Osteocyte (in vitro differentiated cells): Measurements from ENCODE around the gene TAX1BP3. TPM values are rescaled to one million over a fixed set of nuclear protein-coding genes. Genes with fewer than 3 reads are reported as not detected.
A peak's percentile ranks its signal among the peaks of the same experiment; 100 is the strongest.

Experiments used
- DNase-seq: peaks from one replicate; pipeline ENCODE4 v3.0.0; 2021; ENCODE audit warnings: mixed read lengths; ENCODE audit not compliant: unreplicated experiment; ENCODE audit errors: extremely low spot score
- H3K27ac Mint-ChIP-seq: one replicate; pipeline ENCODE4 v1.8.0; 2021; ENCODE audit warnings: mild to moderate bottlenecking, mixed read lengths; ENCODE audit not compliant: unreplicated experiment
- H3K27me3 Mint-ChIP-seq: one replicate; pipeline ENCODE4 v1.8.0; 2021; ENCODE audit warnings: mixed read lengths; ENCODE audit not compliant: unreplicated experiment
- H3K36me3 Mint-ChIP-seq: one replicate; pipeline ENCODE4 v1.8.0; 2021; ENCODE audit warnings: mixed read lengths; ENCODE audit not compliant: unreplicated experiment
- H3K4me1 Mint-ChIP-seq: one replicate; pipeline ENCODE4 v1.8.0; 2021; ENCODE audit warnings: mixed read lengths; ENCODE audit not compliant: unreplicated experiment
- H3K4me3 Mint-ChIP-seq: one replicate; pipeline ENCODE4 v1.8.0; 2021; ENCODE audit warnings: mild to moderate bottlenecking, moderate library complexity, mixed read lengths; ENCODE audit not compliant: unreplicated experiment
- H3K9me3 Mint-ChIP-seq: one replicate; pipeline ENCODE4 v1.8.0; 2021; ENCODE audit warnings: mixed read lengths; ENCODE audit not compliant: unreplicated experiment
- total RNA-seq: library from RNA; stranded (reverse); gene quantifications from 2 replicates; pipeline ENCODE4 v1.2.1, GENCODE V29; 2021
- TF ChIP-seq, protein P1 (sequence below): fragments of 200-600 bp; sonication (generic); IDR thresholded peaks from 2 replicates; pipeline ENCODE4 v1.5.0; 2021; ENCODE audit warnings: antibody characterized with exemption, mild to moderate bottlenecking, moderate library complexity

The TAX1BP3 gene
- total RNA-seq, 1 donor from 2014 or later = 149 TPM

GRCh38 chr17:3643889-3644349 lies 24.5 kb downstream of the TAX1BP3 start:
- Mint-ChIP-seq H3K4me1 (peaks cover 7% of the 10 kb centered on the region), H3K27ac (no peak overlapping the region), H3K27me3 (no peaks in the 10 kb centered on the region), H3K4me3 (no peak overlapping the region), H3K36me3 (peaks cover 13% of the 10 kb centered on the region), H3K9me3 (no peaks in the 10 kb centered on the region)
- DNase-seq = no peak
- TF ChIP-seq, protein P1, sequence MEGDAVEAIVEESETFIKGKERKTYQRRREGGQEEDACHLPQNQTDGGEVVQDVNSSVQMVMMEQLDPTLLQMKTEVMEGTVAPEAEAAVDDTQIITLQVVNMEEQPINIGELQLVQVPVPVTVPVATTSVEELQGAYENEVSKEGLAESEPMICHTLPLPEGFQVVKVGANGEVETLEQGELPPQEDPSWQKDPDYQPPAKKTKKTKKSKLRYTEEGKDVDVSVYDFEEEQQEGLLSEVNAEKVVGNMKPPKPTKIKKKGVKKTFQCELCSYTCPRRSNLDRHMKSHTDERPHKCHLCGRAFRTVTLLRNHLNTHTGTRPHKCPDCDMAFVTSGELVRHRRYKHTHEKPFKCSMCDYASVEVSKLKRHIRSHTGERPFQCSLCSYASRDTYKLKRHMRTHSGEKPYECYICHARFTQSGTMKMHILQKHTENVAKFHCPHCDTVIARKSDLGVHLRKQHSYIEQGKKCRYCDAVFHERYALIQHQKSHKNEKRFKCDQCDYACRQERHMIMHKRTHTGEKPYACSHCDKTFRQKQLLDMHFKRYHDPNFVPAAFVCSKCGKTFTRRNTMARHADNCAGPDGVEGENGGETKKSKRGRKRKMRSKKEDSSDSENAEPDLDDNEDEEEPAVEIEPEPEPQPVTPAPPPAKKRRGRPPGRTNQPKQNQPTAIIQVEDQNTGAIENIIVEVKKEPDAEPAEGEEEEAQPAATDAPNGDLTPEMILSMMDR = no peak

GRCh38 chr17:3641717-3642486 lies 26.5 kb downstream of the TAX1BP3 start:
- TF ChIP-seq, protein P1 = no peak
- Mint-ChIP-seq H3K27me3 (no peaks in the 10 kb centered on the region), H3K4me1 (peaks cover 18% of the 10 kb centered on the region), H3K36me3 (peaks cover 3% of the 10 kb centered on the region), H3K9me3 (no peaks in the 10 kb centered on the region), H3K4me3 (no peak overlapping the region), H3K27ac (no peak overlapping the region)
- DNase-seq = no peak

DNA sequence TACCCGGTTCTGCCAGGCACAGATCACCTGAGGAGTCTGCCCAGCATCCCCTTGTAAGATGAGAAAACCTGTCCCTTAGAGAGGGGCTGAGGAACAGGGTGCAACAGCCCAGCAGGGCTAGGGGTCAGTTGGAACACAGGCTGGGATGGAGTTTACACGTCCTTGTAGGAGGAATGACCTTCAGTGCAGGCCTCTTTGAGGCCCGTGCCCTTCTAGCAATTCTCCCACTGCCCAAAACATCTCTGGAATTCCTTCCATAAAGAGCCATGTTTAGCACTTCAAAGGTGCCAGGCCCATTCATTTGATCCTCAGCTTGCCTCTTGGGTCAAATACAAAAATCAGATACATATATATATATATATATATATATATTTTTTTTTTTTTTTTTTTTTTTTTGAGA lies 27.4 kb downstream of the TAX1BP3 start:
- TF ChIP-seq, protein P1 = no peak
- H3K27ac Mint-ChIP-seq = no peak overlapping the region

GRCh38 chr17:3639981-3640596 lies 28.3 kb downstream of the TAX1BP3 start:
- TF ChIP-seq, protein P1 = no peak
- Mint-ChIP-seq H3K4me3 (no peak overlapping the region), H3K27me3 (no peaks in the 10 kb centered on the region), H3K27ac (peak overlapping the region; percentile 64), H3K36me3 (peaks cover 3% of the 10 kb centered on the region), H3K9me3 (no peaks in the 10 kb centered on the region), H3K4me1 (peaks cover 21% of the 10 kb centered on the region)
- no peak for DNase-seq

More for the DNA sequence above, 27.4 kb downstream of the TAX1BP3 start:
- Mint-ChIP-seq H3K27me3 (no peaks in the 10 kb centered on the region), H3K9me3 (no peaks in the 10 kb centered on the region), H3K36me3 (peaks cover 3% of the 10 kb centered on the region), H3K4me3 (no peak overlapping the region), H3K4me1 (peaks cover 18% of the 10 kb centered on the region)
- DNase-seq = no peak

DNA sequence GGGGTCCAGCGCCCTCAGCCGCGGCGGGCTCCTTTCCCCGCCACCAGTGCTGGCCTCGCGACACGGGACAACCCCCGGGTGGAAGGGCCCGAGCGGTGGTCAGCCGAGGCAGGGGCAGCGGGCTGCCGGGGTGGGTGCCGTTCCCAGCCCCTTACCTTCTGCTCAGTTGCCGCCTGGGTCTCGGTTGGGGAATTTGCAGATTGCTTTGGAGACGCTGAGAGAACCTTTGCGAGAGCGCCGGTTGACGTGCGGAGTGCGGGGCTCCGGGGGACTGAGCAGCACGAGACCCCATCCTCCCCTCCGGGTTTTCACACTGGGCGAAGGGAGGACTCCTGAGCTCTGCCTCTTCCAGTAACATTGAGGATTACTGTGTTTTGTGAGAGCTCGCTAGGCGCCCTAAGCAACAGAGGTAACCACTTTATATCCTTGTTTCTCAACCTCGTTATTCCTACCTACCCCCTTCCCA lies 31.4 kb downstream of the TAX1BP3 start:
- TF ChIP-seq, protein P1 = no peak
- no peaks in the 10 kb centered on the region for H3K27me3 Mint-ChIP-seq
- H3K36me3 Mint-ChIP-seq = no peaks in the 10 kb centered on the region
- peak overlapping the region; percentile 65 for H3K27ac Mint-ChIP-seq
- DNase-seq = no peak
- peaks cover 29% of the 10 kb centered on the region for H3K4me1 Mint-ChIP-seq
- H3K4me3 Mint-ChIP-seq = peak overlapping the region; percentile 96
- no peaks in the 10 kb centered on the region for H3K9me3 Mint-ChIP-seq
